Activated T-helper 17 cell treated with anti-CD3 and anti-CD28 coated beads, Interleukin-2, amount 50 U/mL, for 72 hours (primary cell): Measurements from ENCODE around the gene ARL4C. TPM values are rescaled to one million over a fixed set of nuclear protein-coding genes. Genes with fewer than 3 reads are reported as not detected.
"Not testable (repeated sequence)": the region's sequence is repeated elsewhere in the genome, so short reads cannot be mapped to it uniquely, and the experiment has no call there.

ENCODE experiments used
- ATAC-seq: fragments of 150-1000 bp; cut with Tn5 transposase; replicated peaks from 2 replicates; pipeline ENCODE4 v1.10.0; 2021; ENCODE audit warnings: mild to moderate bottlenecking, moderate library complexity
- H3K27ac Mint-ChIP-seq: one replicate; pipeline ENCODE4 v1.8.0; 2022; ENCODE audit warnings: mixed read lengths
- H3K27me3 Mint-ChIP-seq: one replicate; pipeline ENCODE4 v1.8.0; 2022; ENCODE audit warnings: mixed read lengths
- H3K36me3 Mint-ChIP-seq: one replicate; pipeline ENCODE4 v1.8.0; 2022; ENCODE audit warnings: low read depth, mild to moderate bottlenecking, mixed read lengths
- H3K4me1 Mint-ChIP-seq: one replicate; pipeline ENCODE4 v1.8.0; 2022; ENCODE audit warnings: mixed read lengths
- H3K4me3 Mint-ChIP-seq: one replicate; pipeline ENCODE4 v1.8.0; 2022; ENCODE audit warnings: mild to moderate bottlenecking, mixed read lengths
- H3K9me3 Mint-ChIP-seq: one replicate; pipeline ENCODE4 v1.8.0; 2022; ENCODE audit warnings: mixed read lengths
- total RNA-seq, 2 donors: library from RNA; stranded (reverse); gene quantifications; one replicate each; pipeline ENCODE4 v1.2.3, GENCODE V29; 2022

ARL4C gene
- total RNA-seq, 2 donors from 2014 or later = 43.4 to 118 TPM

GRCh38 chr2:234469972-234470371 is 26.9 kb downstream of the ARL4C start:
- peak overlapping the region; percentile 42 for H3K4me3 Mint-ChIP-seq
- no peak overlapping the region for H3K27ac Mint-ChIP-seq
- H3K4me1 Mint-ChIP-seq = peaks cover 49% of the 10 kb centered on the region
- peaks cover 4% of the 10 kb centered on the region for H3K9me3 Mint-ChIP-seq
- no peaks in the 10 kb centered on the region for H3K27me3 Mint-ChIP-seq
- no peak for ATAC-seq
- no peaks in the 10 kb centered on the region for H3K36me3 Mint-ChIP-seq

GRCh38 chr2:234469251-234469845 is 27.5 kb downstream of the ARL4C start:
- peak; percentile 92 for ATAC-seq
- Mint-ChIP-seq H3K27ac (no peak overlapping the region), H3K4me3 (peak overlapping the region; percentile 42), H3K36me3 (no peaks in the 10 kb centered on the region), H3K9me3 (peaks cover 4% of the 10 kb centered on the region), H3K27me3 (no peaks in the 10 kb centered on the region), H3K4me1 (peaks cover 44% of the 10 kb centered on the region)

- Mint-ChIP-seq H3K36me3 (no peaks in the 10 kb centered on the region), H3K27ac (no peak overlapping the region), H3K4me3 (peak overlapping the region; percentile 42), H3K4me1 (peaks cover 45% of the 10 kb centered on the region), H3K27me3 (no peaks in the 10 kb centered on the region), H3K9me3 (peaks cover 4% of the 10 kb centered on the region)
- no peak for ATAC-seq
Measured at GRCh38 chr2:234468503-234468902, 28.4 kb downstream of the ARL4C start.

- Mint-ChIP-seq H3K27me3 (no peaks in the 10 kb centered on the region), H3K9me3 (peaks cover 4% of the 10 kb centered on the region), H3K36me3 (no peaks in the 10 kb centered on the region), H3K4me1 (peaks cover 54% of the 10 kb centered on the region), H3K4me3 (no peak overlapping the region), H3K27ac (no peak overlapping the region)
- ATAC-seq = peak; percentile 41
Measured at GRCh38 chr2:234467289-234467688, 29.6 kb downstream of the ARL4C start.

- H3K9me3 Mint-ChIP-seq = peaks cover 4% of the 10 kb centered on the region
- H3K27ac Mint-ChIP-seq = peak overlapping the region; percentile 83
- ATAC-seq = peak; percentile 76
- H3K4me3 Mint-ChIP-seq = peak overlapping the region; percentile 76
- no peaks in the 10 kb centered on the region for H3K27me3 Mint-ChIP-seq
- peaks cover 62% of the 10 kb centered on the region for H3K4me1 Mint-ChIP-seq
- no peaks in the 10 kb centered on the region for H3K36me3 Mint-ChIP-seq
Measured at GRCh38 chr2:234464291-234464645, 32.6 kb downstream of the ARL4C start.

- Mint-ChIP-seq H3K36me3 (no peaks in the 10 kb centered on the region), H3K27ac (peak overlapping the region; percentile 83), H3K9me3 (peaks cover 4% of the 10 kb centered on the region), H3K27me3 (no peaks in the 10 kb centered on the region), H3K4me3 (peak overlapping the region; percentile 76), H3K4me1 (peaks cover 60% of the 10 kb centered on the region)
- peak; percentile 79 for ATAC-seq
Measured at GRCh38 chr2:234463626-234464290, 33.1 kb downstream of the ARL4C start.

- no peaks in the 10 kb centered on the region for H3K36me3 Mint-ChIP-seq
- H3K9me3 Mint-ChIP-seq = peaks cover 10% of the 10 kb centered on the region
- H3K4me3 Mint-ChIP-seq = peak overlapping the region; percentile 76
- ATAC-seq = peak; percentile 27
- H3K27ac Mint-ChIP-seq = peak overlapping the region; percentile 59
- H3K27me3 Mint-ChIP-seq = no peaks in the 10 kb centered on the region
- H3K4me1 Mint-ChIP-seq = peaks cover 48% of the 10 kb centered on the region
Measured at GRCh38 chr2:234462218-234462992, 34.5 kb downstream of the ARL4C start.

- H3K27me3 Mint-ChIP-seq = no peaks in the 10 kb centered on the region
- peak overlapping the region; percentile 58 for H3K27ac Mint-ChIP-seq
- peaks cover 37% of the 10 kb centered on the region for H3K4me1 Mint-ChIP-seq
- H3K36me3 Mint-ChIP-seq = no peaks in the 10 kb centered on the region
- H3K4me3 Mint-ChIP-seq = peak overlapping the region; percentile 79
- peaks cover 6% of the 10 kb centered on the region for H3K9me3 Mint-ChIP-seq
- peak; percentile 13 for ATAC-seq
Measured at GRCh38 chr2:234459401-234460009, 37.4 kb downstream of the ARL4C start.

GRCh38 chr2:234458466-234458865 is 38.4 kb downstream of the ARL4C start:
- H3K36me3 Mint-ChIP-seq = peaks cover 5% of the 10 kb centered on the region
- H3K4me3 Mint-ChIP-seq = peak overlapping the region; percentile 79
- peaks cover 6% of the 10 kb centered on the region for H3K9me3 Mint-ChIP-seq
- H3K27me3 Mint-ChIP-seq = no peaks in the 10 kb centered on the region
- H3K27ac Mint-ChIP-seq = no peak overlapping the region
- no peak for ATAC-seq
- peaks cover 27% of the 10 kb centered on the region for H3K4me1 Mint-ChIP-seq

- H3K9me3 Mint-ChIP-seq = peaks cover 6% of the 10 kb centered on the region
- peaks cover 25% of the 10 kb centered on the region for H3K4me1 Mint-ChIP-seq
- no peak overlapping the region for H3K4me3 Mint-ChIP-seq
- no peak for ATAC-seq
- H3K36me3 Mint-ChIP-seq = peaks cover 16% of the 10 kb centered on the region
- H3K27ac Mint-ChIP-seq = peak overlapping the region; percentile 4
- H3K27me3 Mint-ChIP-seq = no peaks in the 10 kb centered on the region
Measured at GRCh38 chr2:234457421-234457820, 39.5 kb downstream of the ARL4C start.

GRCh38 chr2:234455246-234455645 is 41.6 kb downstream of the ARL4C start:
- not testable (repeated sequence) for ATAC-seq, H3K9me3 Mint-ChIP-seq, H3K27me3 Mint-ChIP-seq
- H3K4me3 Mint-ChIP-seq = peak overlapping the region; percentile 78
- H3K36me3 Mint-ChIP-seq = peaks cover 24% of the 10 kb centered on the region
- peak overlapping the region; percentile 78 for H3K27ac Mint-ChIP-seq
- H3K4me1 Mint-ChIP-seq = peaks cover 24% of the 10 kb centered on the region

GRCh38 chr2:234454433-234454832 is 42.4 kb downstream of the ARL4C start:
- peaks cover 6% of the 10 kb centered on the region for H3K9me3 Mint-ChIP-seq
- ATAC-seq = peak; percentile 65
- H3K4me3 Mint-ChIP-seq = peak overlapping the region; percentile 78
- peak overlapping the region; percentile 78 for H3K27ac Mint-ChIP-seq
- peaks cover 22% of the 10 kb centered on the region for H3K4me1 Mint-ChIP-seq
- no peaks in the 10 kb centered on the region for H3K27me3 Mint-ChIP-seq
- peaks cover 30% of the 10 kb centered on the region for H3K36me3 Mint-ChIP-seq

- H3K27ac Mint-ChIP-seq = peak overlapping the region; percentile 78
- peaks cover 18% of the 10 kb centered on the region for H3K4me1 Mint-ChIP-seq
- H3K4me3 Mint-ChIP-seq = peak overlapping the region; percentile 78
- peak; percentile 48 for ATAC-seq
- H3K9me3 Mint-ChIP-seq = peaks cover 2% of the 10 kb centered on the region
- H3K27me3 Mint-ChIP-seq = no peaks in the 10 kb centered on the region
- peaks cover 30% of the 10 kb centered on the region for H3K36me3 Mint-ChIP-seq
Measured at GRCh38 chr2:234453216-234453615, 43.7 kb downstream of the ARL4C start.

GRCh38 chr2:234451852-234452625 is 44.8 kb downstream of the ARL4C start:
- Mint-ChIP-seq H3K27ac (peak overlapping the region; percentile 78), H3K9me3 (no peaks in the 10 kb centered on the region), H3K4me1 (peaks cover 29% of the 10 kb centered on the region), H3K27me3 (no peaks in the 10 kb centered on the region), H3K36me3 (peaks cover 30% of the 10 kb centered on the region), H3K4me3 (peak overlapping the region; percentile 78)
- ATAC-seq = peak; percentile 22
